H1 (cell line): ENCODE data around the gene FEZF1. TPM values are rescaled to one million over a fixed set of nuclear protein-coding genes. Genes with fewer than 3 reads are reported as not detected.
A peak's percentile ranks its signal among the peaks of the same experiment; 100 is the strongest.

Source experiments
- CTCF ChIA-PET: fragments of 300-600 bp; sonication (Branson Sonifier 250); formaldehyde crosslinking; loops from one replicate; lab custom pipeline; 2021; ENCODE audit not compliant: partially characterized antibody; lab: Charles Lee
- POLR2A ChIA-PET: fragments of 300-600 bp; sonication (Branson Sonifier 250); formaldehyde crosslinking; loops from one replicate; lab custom pipeline; 2021; ENCODE audit warnings: inconsistent platforms; ENCODE audit not compliant: partially characterized antibody; lab: Charles Lee
- DNase-seq, 2 experiments: peaks; one replicate each; pipeline versions ENCODE4 v3.0.0 to v3.0.0-alpha.2; 2010 to 2022; ENCODE audit warnings: low spot score in 2 of 2, low read depth in 1 of 2, mixed read lengths in 1 of 2
- FAIRE-seq: peaks from 2 replicates; lab custom pipeline; 2011; peaks lifted over from hg19 to GRCh38; lab: Jason Lieb, UNC
- H2AFZ ChIP-seq: 2 replicates; pipeline ENCODE4 v1.8.1; 2012; ENCODE audit warnings: low read length, inconsistent platforms
- H2AK5ac ChIP-seq: 2 replicates; pipeline ENCODE4 v1.6.1; 2013; ENCODE audit warnings: low read depth, low read length
- H2BK120ac ChIP-seq: replicated peaks from 2 replicates; pipeline ENCODE3; 2013; ENCODE audit warnings: low read depth, low read length, inconsistent platforms
- H2BK12ac ChIP-seq: 2 replicates; pipeline ENCODE4 v1.6.1; 2013; ENCODE audit warnings: low read depth, low read length
- H2BK15ac ChIP-seq: 2 replicates; pipeline ENCODE4 v1.6.1; 2013; ENCODE audit warnings: low read length
- H2BK20ac ChIP-seq: 2 replicates; pipeline ENCODE4 v1.6.1; 2013; ENCODE audit warnings: low read length
- H2BK5ac ChIP-seq: 2 replicates; pipeline ENCODE4 v1.6.1; 2013; ENCODE audit warnings: low read depth, low read length
- H3K14ac ChIP-seq: 2 replicates; pipeline ENCODE4 v1.6.1; 2013; ENCODE audit warnings: inconsistent platforms; ENCODE audit not compliant: insufficient read length
- H3K18ac ChIP-seq: 2 replicates; pipeline ENCODE4 v1.6.1; 2013; ENCODE audit warnings: low read length; ENCODE audit errors: extremely low read depth
- H3K23ac ChIP-seq: 2 replicates; pipeline ENCODE4 v1.6.1; 2013; ENCODE audit warnings: inconsistent platforms; ENCODE audit not compliant: insufficient read length
- H3K23me2 ChIP-seq: 2 replicates; pipeline ENCODE4 v1.6.1; 2013; ENCODE audit warnings: low read depth, low read length
- H3K27ac ChIP-seq: 2 replicates; pipeline ENCODE4 v1.6.1; 2011; ENCODE audit warnings: low read depth, low read length, inconsistent platforms
- H3K27me3 ChIP-seq, 4 experiments: replicated peaks in 1 of 4; 1 replicate in 1 of 4; 2 replicates in 3 of 4; pipeline versions ENCODE4 v1.6.1 to v1.8.1; 2011 to 2013; ENCODE audit warnings: low read length in 3 of 4, mild to moderate bottlenecking in 3 of 4, inconsistent platforms in 2 of 4, mixed read lengths in 2 of 4, moderate library complexity in 1 of 4; ENCODE audit not compliant: control insufficient read depth in 3 of 4, insufficient read depth in 3 of 4; ENCODE audit errors: extremely low read depth in 1 of 4
- H3K36me3 ChIP-seq, 4 experiments: 2 replicates each; pipeline versions ENCODE4 v1.6.1 to v1.8.1; 2011 to 2013; ENCODE audit warnings: mild to moderate bottlenecking in 4 of 4, low read length in 3 of 4, moderate library complexity in 2 of 4, control low read depth in 1 of 4, inconsistent platforms in 1 of 4; ENCODE audit not compliant: insufficient read depth in 4 of 4, control insufficient read depth in 2 of 4
- H3K4ac ChIP-seq: replicated peaks from 2 replicates; pipeline ENCODE3; 2013; ENCODE audit warnings: low read length, low read depth, mixed read lengths, inconsistent platforms; ENCODE audit not compliant: insufficient read length
- H3K4me1 ChIP-seq, 4 experiments: replicated peaks in 1 of 4; 1 replicate in 1 of 4; 2 replicates in 3 of 4; pipeline versions ENCODE4 v1.6.1 to v1.8.1; 2011 to 2013; ENCODE audit warnings: low read length in 3 of 4, inconsistent platforms in 2 of 4, mixed read lengths in 1 of 4; ENCODE audit not compliant: insufficient read depth in 4 of 4, control insufficient read depth in 3 of 4
- H3K4me2 ChIP-seq, 2 experiments: 2 replicates each; pipeline versions ENCODE4 v1.6.1 to v1.8.1; 2011 to 2013; ENCODE audit warnings: low read depth in 2 of 2, low read length in 2 of 2, control low read depth in 1 of 2, inconsistent platforms in 1 of 2, mild to moderate bottlenecking in 1 of 2; ENCODE audit not compliant: insufficient read depth in 1 of 2
- H3K4me3 ChIP-seq, 4 experiments: fragments of 200-600, 300-600 bp in 1 of 4; sonication (generic), shearing (Covaris generic), sonication (Bioruptor Twin) in 1 of 4; 2 replicates each; pipeline versions ENCODE4 v1.5.1 to v1.8.1; 2011 to 2016; ENCODE audit warnings: low read length in 4 of 4, low read depth in 3 of 4, control low read depth in 2 of 4, inconsistent platforms in 2 of 4, mild to moderate bottlenecking in 2 of 4, mixed read lengths in 1 of 4, moderate library complexity in 1 of 4; ENCODE audit not compliant: insufficient read depth in 2 of 4; ENCODE audit errors: extremely low read depth in 1 of 4
- H3K56ac ChIP-seq: replicated peaks from 2 replicates; pipeline ENCODE3; 2013; ENCODE audit warnings: low read depth, mild to moderate bottlenecking, mixed read lengths, low read length, inconsistent platforms; ENCODE audit not compliant: insufficient read length
- H3K79me1 ChIP-seq: 2 replicates; pipeline ENCODE4 v1.6.1; 2013; ENCODE audit warnings: low read depth, low read length, control low read depth
- H3K79me2 ChIP-seq, 2 experiments: 2 replicates each; pipeline versions ENCODE4 v1.6.1 to v1.8.1; 2012 to 2013; ENCODE audit warnings: low read length in 2 of 2, mild to moderate bottlenecking in 2 of 2, inconsistent platforms in 1 of 2; ENCODE audit not compliant: insufficient read depth in 2 of 2, control insufficient read depth in 1 of 2
- H3K9ac ChIP-seq, 4 experiments: replicated peaks in 1 of 4; 1 replicate in 1 of 4; 2 replicates in 3 of 4; pipeline versions ENCODE4 v1.6.1 to v1.8.1; 2011 to 2013; ENCODE audit warnings: low read depth in 3 of 4, low read length in 3 of 4, control low read depth in 2 of 4, mild to moderate bottlenecking in 2 of 4, moderate library complexity in 2 of 4, inconsistent platforms in 1 of 4; ENCODE audit errors: extremely low read depth in 1 of 4
- H3K9me3 ChIP-seq, 2 experiments: 2 replicates each; pipeline versions ENCODE4 v1.6.1 to v1.8.1; 2012 to 2013; ENCODE audit warnings: mild to moderate bottlenecking in 2 of 2, moderate library complexity in 2 of 2, control low read depth in 1 of 2, inconsistent platforms in 1 of 2, low read depth in 1 of 2, low read length in 1 of 2, mixed read lengths in 1 of 2; ENCODE audit not compliant: insufficient read depth in 2 of 2
- H4K20me1 ChIP-seq, 2 experiments: replicated peaks in 1 of 2; 2 replicates each; pipeline versions ENCODE3 to v1.8.1; 2011 to 2013; ENCODE audit warnings: inconsistent platforms in 2 of 2, low read length in 2 of 2, mild to moderate bottlenecking in 1 of 2; ENCODE audit not compliant: insufficient read depth in 2 of 2, control insufficient read depth in 1 of 2
- H4K5ac ChIP-seq: 2 replicates; pipeline ENCODE4 v1.6.1; 2013; ENCODE audit warnings: low read length, low read depth, mixed read lengths, inconsistent platforms; ENCODE audit not compliant: insufficient read length
- H4K8ac ChIP-seq: 2 replicates; pipeline ENCODE4 v1.8.0; 2013; ENCODE audit warnings: mild to moderate bottlenecking, moderate library complexity, low read length, inconsistent platforms; ENCODE audit not compliant: insufficient read depth; ENCODE audit errors: extremely low read depth
- H4K91ac ChIP-seq: replicated peaks from 2 replicates; pipeline ENCODE3; 2013; ENCODE audit warnings: low read length, mixed read lengths, inconsistent platforms; ENCODE audit not compliant: insufficient read length
- CHD2 ChIP-seq: IDR thresholded peaks from 2 replicates; pipeline ENCODE4 v1.6.1; 2012; ENCODE audit warnings: low read length, improper control_type of control experiment
- JUN ChIP-seq: IDR thresholded peaks from 2 replicates; pipeline ENCODE4 v1.6.1; 2011; ENCODE audit warnings: low read depth, mild to moderate bottlenecking, improper control_type of control experiment, low read length
- JUND ChIP-seq: IDR thresholded peaks from 2 replicates; pipeline ENCODE4 v1.6.1; 2011; ENCODE audit warnings: mild to moderate bottlenecking, improper control_type of control experiment, low read length
- KDM1A ChIP-seq: fragments of 200-600, 300-600 bp; sonication (generic); IDR thresholded peaks from 2 replicates; pipeline ENCODE4 v1.7.1; 2016; ENCODE audit warnings: mild to moderate bottlenecking, low read length, borderline replicate concordance
- SIN3A ChIP-seq, 2 experiments: IDR thresholded peaks in 1 of 2; conservative IDR thresholded peaks in 1 of 2; 2 replicates each; pipeline ENCODE4 v1.6.1; 2011 to 2012; ENCODE audit warnings: low read length in 2 of 2, improper control_type of control experiment in 1 of 2, low read depth in 1 of 2, mild to moderate bottlenecking in 1 of 2
- SIRT6 ChIP-seq: IDR thresholded peaks from one replicate; pipeline ENCODE4 v1.7.1; 2012; ENCODE audit warnings: low read length, inconsistent platforms
- TAF7 ChIP-seq: optimal IDR thresholded peaks from 2 replicates; pipeline ENCODE3; 2011; ENCODE audit warnings: low read depth, mild to moderate bottlenecking, inconsistent platforms, low read length, moderate library complexity, borderline replicate concordance
- WGBS, 2 experiments: shearing (Covaris generic) in 1 of 2; methylation state at CpG; one replicate each; pipeline versions ENCODE4 v1.1.6 to v1.1.7; 2013 to 2015; ENCODE audit warnings: low lambda C conversion rate in 2 of 2, mixed read lengths in 2 of 2, inconsistent platforms in 1 of 2, low coverage in 1 of 2, missing lambda C conversion rate in 1 of 2; ENCODE audit not compliant: insufficient replicate concordance in 2 of 2, insufficient coverage in 1 of 2, insufficient read length in 1 of 2; ENCODE audit errors: extremely low coverage in 1 of 2, missing lambda C conversion rate in 1 of 2; 5-methylcytosine and 5-hydroxymethylcytosine counted together
- polyA plus RNA-seq, 7 experiments: library from polyadenylated mRNA; depleted of rRNA in 3 of 7; stranded (reverse) in 5 of 7; unstranded in 2 of 7; fragments of >200 nt in 5 of 7; fragments of 200-250 nt in 2 of 7; gene quantifications; 1 replicate in 5 of 7; 2 replicates in 1 of 7; 4 replicates in 1 of 7; pipeline versions ENCODE4 v1.2.1 to v1.2.3, GENCODE V29; 2011 to 2013; ENCODE audit warnings: missing spikeins in 2 of 7, mixed read lengths in 2 of 7
- total RNA-seq: library from RNA; stranded (reverse); fragmentation: NEBNext Ultra II Directional; extraction: Animal tissue kit (Norgen Biotek cat#: 25700); gene quantifications from 2 replicates; pipeline ENCODE4 v1.2.1, GENCODE V29; 2021

FEZF1 gene
- total and polyA plus RNA-seq, 2 of the 8 experiments (the other 6 are each of a cell fraction or from before 2014, with no cell fraction given): 10.6 to 15.7 TPM

DNA sequence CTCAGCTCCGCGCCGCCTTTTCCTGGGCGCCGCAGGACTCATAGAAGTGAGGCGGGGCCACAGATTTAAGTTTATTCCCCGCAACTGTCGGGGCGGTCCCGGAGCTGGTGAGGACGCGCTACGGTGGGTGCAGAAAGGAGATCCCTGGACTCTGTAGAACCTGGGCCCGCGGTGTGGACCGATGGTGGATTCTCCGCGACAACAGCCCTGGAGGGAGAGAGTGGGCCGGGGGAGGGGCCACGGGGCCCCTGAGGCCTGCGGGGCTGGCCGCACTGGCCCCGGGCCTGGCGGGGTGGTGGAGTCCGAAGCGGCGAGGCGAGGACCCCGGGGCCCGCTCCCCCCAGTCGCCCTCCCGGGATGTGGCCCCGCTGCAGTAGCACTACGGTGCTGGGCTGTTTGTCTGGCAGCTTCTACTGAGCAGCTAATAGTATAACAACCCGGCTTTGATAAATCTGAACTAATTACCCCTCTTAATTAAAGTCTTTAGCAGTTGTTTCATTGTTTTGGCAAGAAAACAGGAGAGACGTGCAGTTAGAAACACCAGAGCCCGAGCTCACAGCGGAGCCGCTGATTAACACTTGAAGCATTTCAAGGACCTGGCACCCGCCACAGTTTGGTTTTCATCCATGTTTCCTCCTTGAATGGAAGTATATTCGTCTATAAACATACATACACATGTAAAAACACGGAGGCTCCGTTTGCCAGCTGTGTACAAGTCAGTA, 4.2 kb downstream of the FEZF1 start:
- Histone ChIP-seq H3K4me1 (peaks cover 5 to 28% (median 12%) of the 10 kb centered on the region in 4 experiments), H3K4ac (no peak overlapping the region), H4K8ac (no peak overlapping the region), H3K23me2 (peaks cover 23% of the 10 kb centered on the region; the same call in 1 of the 2 replicates), H3K18ac (peak overlapping the region; percentile 72; the same call in 1 of the 2 replicates), H4K20me1 (peaks cover 0 to 3% of the 10 kb centered on the region in 2 experiments), H4K91ac (no peak overlapping the region), H3K4me3 (peak overlapping the region; percentile 66 to 82 (median 76)), H2BK12ac (peak overlapping the region; percentile 65; the same call in 1 of the 2 replicates), H3K9ac (peak overlapping the region in 2 of 4 experiments; percentile 43 to 46; a peak in 3 of 7 replicates), H2BK20ac (no peak overlapping the region), H3K36me3 (peaks cover 0 to 24% (median 2%) of the 10 kb centered on the region in 4 experiments; a peak in 2 of 8 replicates), H3K23ac (no peak overlapping the region), H3K27ac (no peak overlapping the region), H3K14ac (no peak overlapping the region), H2BK5ac (peak overlapping the region; percentile 71; the same call in 1 of the 2 replicates), H3K79me2 (no peaks in the 10 kb centered on the region), H2AK5ac (no peak overlapping the region), H3K56ac (no peak overlapping the region), H3K4me2 (peak overlapping the region; percentile 85 to 88), H3K79me1 (no peaks in the 10 kb centered on the region), H3K27me3 (peaks cover 41 to 68% (median 62%) of the 10 kb centered on the region in 4 experiments), H4K5ac (no peak overlapping the region), H2BK120ac (no peak overlapping the region), H3K9me3 (no peaks in the 10 kb centered on the region), H2BK15ac (no peak overlapping the region), H2AFZ (peak overlapping the region; percentile 96; the same call in 1 of the 2 replicates)
- DNase-seq: peak in 1 of 2 experiments; percentile 74
- FAIRE-seq: no peak
- WGBS, 2 experiments: 3% methylated on average over 34 of the region's 43 CpGs; no CpG with 5 or more reads in 1 of the 2 experiments
- ChIA-PET CTCF (interaction anchor here (1.0 to 3.1 kb wide), 12 partner anchors 11 to 248 kb away, joined by 3 to 15 read pairs (median 5); no protein-coding TSS in a partner anchor), POLR2A (interaction anchor here (1.0 to 2.6 kb wide), 7 partner anchors 8 to 163 kb away, joined by 3 to 12 read pairs (median 6); no protein-coding TSS in a partner anchor)
- TF ChIP-seq SIN3A (conservative IDR thresholded peaks at IDR 0.05 in 1 of 2, IDR thresholded peaks at IDR 0.05 in 1 of 2; ENCODE audit: low read depth in 1 of 2, low read length in 2 of 2) (peak in 1 of 2 experiments; percentile 29; a peak in 1 of 4 replicates), TAF7 (no peak), SIRT6 (no peak), JUN (no peak), CHD2 (no peak), JUND (no peak), KDM1A (no peak)
